Nephron progenitor cell (in vitro differentiated cells): Measurements from ENCODE around the gene PALLD.

Source experiments
- DNase-seq: peaks from one replicate; pipeline ENCODE4 v3.0.0; 2021
- H3K27ac Mint-ChIP-seq: 2 replicates; pipeline ENCODE4 v1.8.0; 2021; ENCODE audit warnings: mild to moderate bottlenecking, moderate library complexity, mixed read lengths
- H3K27me3 Mint-ChIP-seq: 2 replicates; pipeline ENCODE4 v1.8.0; 2021; ENCODE audit warnings: mild to moderate bottlenecking, low read depth, mixed read lengths; ENCODE audit not compliant: poor library complexity
- H3K36me3 Mint-ChIP-seq: 2 replicates; pipeline ENCODE4 v1.8.0; 2021; ENCODE audit warnings: low read depth, mixed read lengths
- H3K4me1 Mint-ChIP-seq: 2 replicates; pipeline ENCODE4 v1.8.0; 2021; ENCODE audit warnings: mixed read lengths
- H3K4me3 Mint-ChIP-seq: 2 replicates; pipeline ENCODE4 v1.8.0; 2021; ENCODE audit warnings: mild to moderate bottlenecking, moderate library complexity, mixed read lengths
- H3K9me3 Mint-ChIP-seq: 2 replicates; pipeline ENCODE4 v1.8.0; 2021; ENCODE audit warnings: mild to moderate bottlenecking, moderate library complexity, mixed read lengths
- TF ChIP-seq, protein P1 (sequence below): fragments of 200-600 bp; sonication (generic); IDR thresholded peaks from 2 replicates; pipeline ENCODE4 v1.5.0; 2021; ENCODE audit warnings: antibody characterized with exemption

Gene PALLD

DNA sequence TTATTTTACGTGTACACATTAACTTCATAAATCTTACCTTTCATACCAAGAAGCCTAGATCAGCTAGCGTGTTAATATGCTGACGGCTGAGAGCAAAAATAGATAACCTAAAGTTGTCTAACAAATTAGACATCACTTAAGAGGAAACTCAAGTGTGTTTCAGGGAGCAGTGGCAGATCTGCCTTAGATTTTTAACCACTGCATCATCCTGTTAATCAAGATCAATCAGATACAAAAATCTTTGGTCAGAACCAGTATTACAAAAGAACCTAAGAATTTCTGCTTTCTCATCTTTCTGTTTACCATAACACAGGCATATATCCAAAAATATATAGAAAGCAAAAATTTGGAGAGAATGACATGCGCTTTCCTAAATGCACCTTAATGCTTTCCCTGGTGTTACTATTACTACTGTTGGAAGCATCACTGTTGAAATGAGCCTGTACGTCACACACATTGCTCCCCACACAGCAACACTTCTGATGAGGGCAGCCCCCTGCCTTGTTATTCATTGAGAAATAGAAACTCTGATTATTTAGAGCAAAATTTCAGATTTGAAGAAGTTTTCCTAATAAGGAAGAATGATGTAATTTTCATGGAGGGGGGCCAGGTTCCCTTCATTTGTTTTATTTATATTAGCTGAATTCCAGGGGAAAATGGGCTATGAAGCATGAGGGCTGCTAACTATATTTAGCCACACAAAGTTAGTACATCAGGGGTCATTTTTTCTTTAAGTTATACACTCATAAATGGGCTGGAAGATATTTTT lies 360.9 kb downstream of the PALLD start:
- TF ChIP-seq, protein P1, sequence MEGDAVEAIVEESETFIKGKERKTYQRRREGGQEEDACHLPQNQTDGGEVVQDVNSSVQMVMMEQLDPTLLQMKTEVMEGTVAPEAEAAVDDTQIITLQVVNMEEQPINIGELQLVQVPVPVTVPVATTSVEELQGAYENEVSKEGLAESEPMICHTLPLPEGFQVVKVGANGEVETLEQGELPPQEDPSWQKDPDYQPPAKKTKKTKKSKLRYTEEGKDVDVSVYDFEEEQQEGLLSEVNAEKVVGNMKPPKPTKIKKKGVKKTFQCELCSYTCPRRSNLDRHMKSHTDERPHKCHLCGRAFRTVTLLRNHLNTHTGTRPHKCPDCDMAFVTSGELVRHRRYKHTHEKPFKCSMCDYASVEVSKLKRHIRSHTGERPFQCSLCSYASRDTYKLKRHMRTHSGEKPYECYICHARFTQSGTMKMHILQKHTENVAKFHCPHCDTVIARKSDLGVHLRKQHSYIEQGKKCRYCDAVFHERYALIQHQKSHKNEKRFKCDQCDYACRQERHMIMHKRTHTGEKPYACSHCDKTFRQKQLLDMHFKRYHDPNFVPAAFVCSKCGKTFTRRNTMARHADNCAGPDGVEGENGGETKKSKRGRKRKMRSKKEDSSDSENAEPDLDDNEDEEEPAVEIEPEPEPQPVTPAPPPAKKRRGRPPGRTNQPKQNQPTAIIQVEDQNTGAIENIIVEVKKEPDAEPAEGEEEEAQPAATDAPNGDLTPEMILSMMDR = no peak
- peaks cover 71% of the 10 kb centered on the region for H3K36me3 Mint-ChIP-seq
- H3K9me3 Mint-ChIP-seq = no peaks in the 10 kb centered on the region
- H3K27ac Mint-ChIP-seq = peak overlapping the region; percentile 49
- no peaks in the 10 kb centered on the region for H3K27me3 Mint-ChIP-seq
- peaks cover 17% of the 10 kb centered on the region for H3K4me1 Mint-ChIP-seq
- no peak overlapping the region for H3K4me3 Mint-ChIP-seq
- no peak for DNase-seq

GRCh38 chr4:168859100-168859499 lies 362.2 kb downstream of the PALLD start:
- Mint-ChIP-seq H3K27me3 (no peaks in the 10 kb centered on the region), H3K36me3 (peaks cover 73% of the 10 kb centered on the region), H3K4me1 (peaks cover 23% of the 10 kb centered on the region), H3K4me3 (no peak overlapping the region), H3K9me3 (no peaks in the 10 kb centered on the region), H3K27ac (peak overlapping the region; percentile 55)
- no peak for DNase-seq
- TF ChIP-seq, protein P1 = no peak

GRCh38 chr4:168859888-168860694 lies 363.2 kb downstream of the PALLD start:
- TF ChIP-seq, protein P1 = no peak
- Mint-ChIP-seq H3K9me3 (no peaks in the 10 kb centered on the region), H3K4me1 (peaks cover 23% of the 10 kb centered on the region), H3K27me3 (no peaks in the 10 kb centered on the region), H3K27ac (peak overlapping the region; percentile 93), H3K4me3 (no peak overlapping the region), H3K36me3 (peaks cover 73% of the 10 kb centered on the region)
- no peak for DNase-seq

- peak overlapping the region; percentile 93 for H3K27ac Mint-ChIP-seq
- peaks cover 23% of the 10 kb centered on the region for H3K4me1 Mint-ChIP-seq
- H3K36me3 Mint-ChIP-seq = peaks cover 73% of the 10 kb centered on the region
- no peak for DNase-seq
- H3K27me3 Mint-ChIP-seq = no peaks in the 10 kb centered on the region
- no peaks in the 10 kb centered on the region for H3K9me3 Mint-ChIP-seq
- TF ChIP-seq, protein P1 = no peak
- H3K4me3 Mint-ChIP-seq = no peak overlapping the region
These were observed 364.0 kb downstream of the PALLD start for GRCh38 chr4:168860827-168861226.

DNA sequence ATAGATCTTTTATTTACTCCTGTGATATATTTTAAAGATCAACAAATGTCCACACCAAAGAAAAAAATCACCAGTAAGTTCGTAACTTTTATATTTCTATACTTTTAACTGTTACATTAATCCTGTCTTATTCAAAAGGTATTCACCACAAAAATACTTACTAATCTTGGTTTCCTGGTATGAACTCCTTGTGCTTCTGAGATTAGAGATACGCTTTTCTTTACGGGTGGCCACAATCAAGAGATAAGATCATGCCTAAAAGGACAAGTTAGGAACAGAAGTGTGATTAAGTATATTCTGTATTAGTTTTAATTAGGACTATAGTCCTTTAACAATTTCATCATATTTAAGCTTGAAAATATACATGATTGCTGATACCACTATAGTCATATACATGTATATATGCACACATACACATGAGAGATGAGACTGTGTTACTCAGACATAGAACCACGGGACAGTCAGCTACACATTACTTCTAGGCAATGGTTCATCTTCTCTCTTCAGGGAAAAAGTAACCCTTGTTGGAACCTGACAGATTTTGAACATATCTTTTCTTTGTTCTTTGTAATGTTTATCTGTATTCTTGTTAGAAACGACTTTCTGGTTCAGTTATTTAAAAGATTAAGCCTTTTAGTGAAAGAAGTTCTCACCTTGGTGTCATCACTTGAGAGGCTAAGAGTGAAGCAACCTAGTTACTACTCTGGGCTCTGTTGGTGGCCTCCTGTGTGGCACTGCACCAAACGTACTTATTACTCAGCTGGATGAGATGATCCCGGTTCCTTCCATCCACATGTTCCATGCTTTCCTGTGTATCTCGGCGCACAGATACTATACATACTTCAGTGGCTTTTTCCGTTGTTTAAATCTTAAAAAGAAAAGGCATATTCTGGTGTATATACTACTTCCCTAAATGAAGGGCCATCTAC lies 367.1 kb downstream of the PALLD start:
- Mint-ChIP-seq H3K4me1 (peaks cover 20% of the 10 kb centered on the region), H3K4me3 (no peak overlapping the region), H3K9me3 (no peaks in the 10 kb centered on the region), H3K27me3 (no peaks in the 10 kb centered on the region), H3K27ac (no peak overlapping the region), H3K36me3 (peaks cover 71% of the 10 kb centered on the region)
- DNase-seq = no peak
- TF ChIP-seq, protein P1 = no peak
